ENCODE measurements around the gene LAMP1.
"Not testable (repeated sequence)": the region's sequence is repeated elsewhere in the genome, so short reads cannot be mapped to it uniquely, and the experiment has no call there.

Gene LAMP1

GRCh38 chr13:113314112-113314511 is 17.1 kb downstream of the LAMP1 start:
- not testable (repeated sequence) for H3K27ac Mint-ChIP-seq; H3K4me1 Mint-ChIP-seq (ENCODE audit: low read depth); H3K4me3 Mint-ChIP-seq; H3K9me3 Mint-ChIP-seq; H3K27me3 Mint-ChIP-seq (ENCODE audit: low read depth)
- peaks cover 13% of the 10 kb centered on the region for H3K36me3 Mint-ChIP-seq (ENCODE audit: low read depth)

GRCh38 chr13:113314895-113315470 is 17.9 kb downstream of the LAMP1 start:
- H3K27ac Mint-ChIP-seq; H3K4me3 Mint-ChIP-seq; H3K27me3 Mint-ChIP-seq (ENCODE audit: low read depth); H3K4me1 Mint-ChIP-seq (ENCODE audit: low read depth); H3K9me3 Mint-ChIP-seq: not testable (repeated sequence)
- peaks cover 10% of the 10 kb centered on the region for H3K36me3 Mint-ChIP-seq (ENCODE audit: low read depth)

- Mint-ChIP-seq H3K4me3 (no peak overlapping the region), H3K27me3 (ENCODE audit: low read depth) (no peaks in the 10 kb centered on the region), H3K9me3 (no peaks in the 10 kb centered on the region), H3K27ac (no peak overlapping the region), H3K4me1 (ENCODE audit: low read depth) (no peaks in the 10 kb centered on the region), H3K36me3 (ENCODE audit: low read depth) (peaks cover 8% of the 10 kb centered on the region)
These were observed 19.0 kb downstream of the LAMP1 start for GRCh38 chr13:113315992-113316391.

- Mint-ChIP-seq H3K9me3 (no peaks in the 10 kb centered on the region), H3K27ac (no peak overlapping the region), H3K36me3 (ENCODE audit: low read depth) (peaks cover 16% of the 10 kb centered on the region), H3K4me3 (no peak overlapping the region), H3K4me1 (ENCODE audit: low read depth) (no peaks in the 10 kb centered on the region), H3K27me3 (ENCODE audit: low read depth) (no peaks in the 10 kb centered on the region)
These were observed 20.0 kb downstream of the LAMP1 start for GRCh38 chr13:113317031-113317430.

GRCh38 chr13:113318956-113319355 is 21.9 kb downstream of the LAMP1 start:
- peaks cover 24% of the 10 kb centered on the region for H3K36me3 Mint-ChIP-seq (ENCODE audit: low read depth)
- H3K4me3 Mint-ChIP-seq, result no peak overlapping the region
- H3K27ac Mint-ChIP-seq, result no peak overlapping the region
- H3K9me3 Mint-ChIP-seq, result no peaks in the 10 kb centered on the region
- no peaks in the 10 kb centered on the region for H3K27me3 Mint-ChIP-seq (ENCODE audit: low read depth)
- H3K4me1 Mint-ChIP-seq (ENCODE audit: low read depth), result no peaks in the 10 kb centered on the region

GRCh38 chr13:113319371-113319770 is 22.3 kb downstream of the LAMP1 start:
- peaks cover 24% of the 10 kb centered on the region for H3K36me3 Mint-ChIP-seq (ENCODE audit: low read depth)
- H3K9me3 Mint-ChIP-seq, result no peaks in the 10 kb centered on the region
- H3K27ac Mint-ChIP-seq, result no peak overlapping the region
- no peaks in the 10 kb centered on the region for H3K4me1 Mint-ChIP-seq (ENCODE audit: low read depth)
- H3K27me3 Mint-ChIP-seq (ENCODE audit: low read depth), result no peaks in the 10 kb centered on the region
- no peak overlapping the region for H3K4me3 Mint-ChIP-seq

- Mint-ChIP-seq H3K4me3 (no peak overlapping the region), H3K27ac (no peak overlapping the region), H3K27me3 (ENCODE audit: low read depth) (no peaks in the 10 kb centered on the region), H3K4me1 (ENCODE audit: low read depth) (no peaks in the 10 kb centered on the region), H3K9me3 (no peaks in the 10 kb centered on the region), H3K36me3 (ENCODE audit: low read depth) (peaks cover 24% of the 10 kb centered on the region)
These were observed 23.3 kb downstream of the LAMP1 start for GRCh38 chr13:113320226-113320875.

- H3K36me3 Mint-ChIP-seq (ENCODE audit: low read depth), result peaks cover 24% of the 10 kb centered on the region
- H3K9me3 Mint-ChIP-seq, result no peaks in the 10 kb centered on the region
- H3K27me3 Mint-ChIP-seq (ENCODE audit: low read depth), result no peaks in the 10 kb centered on the region
- no peaks in the 10 kb centered on the region for H3K4me1 Mint-ChIP-seq (ENCODE audit: low read depth)
- H3K27ac Mint-ChIP-seq, result no peak overlapping the region
- no peak overlapping the region for H3K4me3 Mint-ChIP-seq
These were observed 24.5 kb downstream of the LAMP1 start for GRCh38 chr13:113321546-113321945.

GRCh38 chr13:113322043-113322461 is 25.0 kb downstream of the LAMP1 start:
- Mint-ChIP-seq H3K4me3 (no peak overlapping the region), H3K9me3 (no peaks in the 10 kb centered on the region), H3K27me3 (ENCODE audit: low read depth) (no peaks in the 10 kb centered on the region), H3K4me1 (ENCODE audit: low read depth) (no peaks in the 10 kb centered on the region), H3K27ac (no peak overlapping the region), H3K36me3 (ENCODE audit: low read depth) (peaks cover 24% of the 10 kb centered on the region)

GRCh38 chr13:113322890-113323651 is 26.0 kb downstream of the LAMP1 start:
- no peak overlapping the region for H3K27ac Mint-ChIP-seq
- H3K36me3 Mint-ChIP-seq (ENCODE audit: low read depth), result peaks cover 24% of the 10 kb centered on the region
- no peaks in the 10 kb centered on the region for H3K9me3 Mint-ChIP-seq
- H3K4me3 Mint-ChIP-seq, result no peak overlapping the region
- no peaks in the 10 kb centered on the region for H3K27me3 Mint-ChIP-seq (ENCODE audit: low read depth)
- H3K4me1 Mint-ChIP-seq (ENCODE audit: low read depth), result no peaks in the 10 kb centered on the region

GRCh38 chr13:113323869-113324268 is 26.8 kb downstream of the LAMP1 start:
- no peaks in the 10 kb centered on the region for H3K27me3 Mint-ChIP-seq (ENCODE audit: low read depth)

GRCh38 chr13:113324398-113324797 is 27.4 kb downstream of the LAMP1 start:
- Mint-ChIP-seq H3K4me3 (no peak overlapping the region), H3K4me1 (ENCODE audit: low read depth) (no peaks in the 10 kb centered on the region), H3K9me3 (no peaks in the 10 kb centered on the region), H3K36me3 (ENCODE audit: low read depth) (peaks cover 24% of the 10 kb centered on the region), H3K27me3 (ENCODE audit: low read depth) (no peaks in the 10 kb centered on the region), H3K27ac (no peak overlapping the region)

More at GRCh38 chr13:113323869-113324268, 26.8 kb downstream of the LAMP1 start:
- Mint-ChIP-seq H3K4me1 (ENCODE audit: low read depth) (no peaks in the 10 kb centered on the region), H3K27ac (no peak overlapping the region), H3K4me3 (no peak overlapping the region), H3K36me3 (ENCODE audit: low read depth) (peaks cover 24% of the 10 kb centered on the region), H3K9me3 (no peaks in the 10 kb centered on the region)

GRCh38 chr13:113325779-113326178 is 28.7 kb downstream of the LAMP1 start:
- H3K36me3 Mint-ChIP-seq (ENCODE audit: low read depth), result peaks cover 22% of the 10 kb centered on the region
- no peak overlapping the region for H3K4me3 Mint-ChIP-seq
- no peaks in the 10 kb centered on the region for H3K4me1 Mint-ChIP-seq (ENCODE audit: low read depth)
- H3K9me3 Mint-ChIP-seq, result no peaks in the 10 kb centered on the region
- no peaks in the 10 kb centered on the region for H3K27me3 Mint-ChIP-seq (ENCODE audit: low read depth)
- H3K27ac Mint-ChIP-seq, result no peak overlapping the region

GRCh38 chr13:113327391-113327765 is 30.3 kb downstream of the LAMP1 start:
- Mint-ChIP-seq H3K36me3 (ENCODE audit: low read depth) (peaks cover 10% of the 10 kb centered on the region), H3K9me3 (no peaks in the 10 kb centered on the region), H3K27ac (no peak overlapping the region), H3K27me3 (ENCODE audit: low read depth) (no peaks in the 10 kb centered on the region), H3K4me3 (no peak overlapping the region), H3K4me1 (ENCODE audit: low read depth) (no peaks in the 10 kb centered on the region)
